Measurements from ENCODE around the gene HEY2. TPM values are rescaled to one million over a fixed set of nuclear protein-coding genes. Genes with fewer than 3 reads are reported as not detected.

The HEY2 gene
- total and polyA plus RNA-seq, 8 donors, result 1.3 to 2.9 (median 1.9) TPM

DNA sequence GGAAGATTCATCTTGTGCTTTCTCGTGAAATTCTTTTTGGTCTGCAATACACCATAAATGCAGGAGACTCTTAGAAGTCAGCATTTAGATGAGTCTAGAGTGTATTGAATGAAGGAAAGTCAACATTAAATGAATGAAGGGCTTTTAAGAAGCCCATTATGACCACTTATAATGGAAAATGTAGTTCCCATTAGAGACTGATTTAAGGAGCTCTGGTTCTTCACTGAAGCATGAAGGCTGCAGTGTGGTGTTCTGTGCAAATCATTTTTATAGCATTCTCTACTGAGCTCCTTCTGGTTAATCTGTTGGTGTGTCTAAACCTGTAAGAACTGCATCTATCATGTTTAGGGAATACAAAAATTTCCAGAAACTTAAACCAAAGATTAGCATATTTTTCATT lies 61.0 kb downstream of the HEY2 start:
- no peaks in the 10 kb centered on the region for H3K27me3 ChIP-seq
- H3K27ac ChIP-seq, result no peak overlapping the region
- no peaks in the 10 kb centered on the region for H3K9me3 ChIP-seq
- intact Hi-C loops (cut with DNase I), result no loop called here
- 68 to 86% methylated on average over 1 of the region's 1 CpG for WGBS, 2 donors
- no peaks in the 10 kb centered on the region for H3K36me3 ChIP-seq
- ATAC-seq (peak in 2 of 4 donors; percentile 43 to 48), DNase-seq (no peak), FAIRE-seq (no peak)
- H3K4me3 ChIP-seq, result no peak overlapping the region
- H3K4me1 ChIP-seq, result peaks cover 2 to 18% (median 6%) of the 10 kb centered on the region in 3 donors
- TF ChIP-seq, protein P1, sequence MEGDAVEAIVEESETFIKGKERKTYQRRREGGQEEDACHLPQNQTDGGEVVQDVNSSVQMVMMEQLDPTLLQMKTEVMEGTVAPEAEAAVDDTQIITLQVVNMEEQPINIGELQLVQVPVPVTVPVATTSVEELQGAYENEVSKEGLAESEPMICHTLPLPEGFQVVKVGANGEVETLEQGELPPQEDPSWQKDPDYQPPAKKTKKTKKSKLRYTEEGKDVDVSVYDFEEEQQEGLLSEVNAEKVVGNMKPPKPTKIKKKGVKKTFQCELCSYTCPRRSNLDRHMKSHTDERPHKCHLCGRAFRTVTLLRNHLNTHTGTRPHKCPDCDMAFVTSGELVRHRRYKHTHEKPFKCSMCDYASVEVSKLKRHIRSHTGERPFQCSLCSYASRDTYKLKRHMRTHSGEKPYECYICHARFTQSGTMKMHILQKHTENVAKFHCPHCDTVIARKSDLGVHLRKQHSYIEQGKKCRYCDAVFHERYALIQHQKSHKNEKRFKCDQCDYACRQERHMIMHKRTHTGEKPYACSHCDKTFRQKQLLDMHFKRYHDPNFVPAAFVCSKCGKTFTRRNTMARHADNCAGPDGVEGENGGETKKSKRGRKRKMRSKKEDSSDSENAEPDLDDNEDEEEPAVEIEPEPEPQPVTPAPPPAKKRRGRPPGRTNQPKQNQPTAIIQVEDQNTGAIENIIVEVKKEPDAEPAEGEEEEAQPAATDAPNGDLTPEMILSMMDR (IDR thresholded peaks at IDR 0.05), result no peak

Other genes starting within 250 kb of the HEY2 start
- 10 to 100 TPM; 12.0 to 66.7 (median 15.5) TPM for gene NCOA7, start 41.3 kb downstream of the HEY2 start, total RNA-seq
- 10 to 100 TPM in 1 of 2 donors, 1 to 10 TPM in 1; 7.4 to 10.4 TPM for gene NCOA7, start 41.3 kb downstream of the HEY2 start, polyA plus RNA-seq
- gene HINT3, start 207.1 kb downstream of the HEY2 start, total RNA-seq, result 10 to 100 TPM in 5 of 6 donors, 1 to 10 TPM in 1; 9.9 to 15.7 (median 11.9) TPM
- gene HINT3, start 207.1 kb downstream of the HEY2 start, polyA plus RNA-seq, result 1 to 10 TPM; 2.6 to 8.7 TPM
- gene TRMT11, start 236.9 kb downstream of the HEY2 start, total RNA-seq, result 10 to 100 TPM in 4 of 6 donors, 1 to 10 TPM in 2; 7.2 to 11.6 (median 10.7) TPM
- 10 to 100 TPM in 1 of 2 donors, 1 to 10 TPM in 1; 6.1 to 11.4 TPM for gene TRMT11, start 236.9 kb downstream of the HEY2 start, polyA plus RNA-seq

Measured in pancreas (tissue), 10 donors.